Kidney (tissue), 14 donors: ENCODE measurements around the gene RUNX1. TPM values are rescaled to one million over a fixed set of nuclear protein-coding genes. Genes with fewer than 3 reads are reported as not detected.

Experiments
- DNase-seq, 5 donors: peaks; one replicate each; pipeline ENCODE4 v3.0.0-alpha.2; 2013 to 2020
- FAIRE-seq: peaks from 2 replicates; lab custom pipeline; 2012; peaks lifted over from hg19 to GRCh38; lab: Jason Lieb, UNC
- H3K27ac ChIP-seq, 2 donors: one replicate each; pipeline ENCODE4 v1.7.0; 2013; ENCODE audit warnings: low read depth in 2 of 2, low read length in 2 of 2, inconsistent platforms in 1 of 2
- H3K27me3 ChIP-seq: one replicate; pipeline ENCODE4 v1.7.1; 2013; ENCODE audit warnings: low read length, inconsistent platforms; ENCODE audit not compliant: control insufficient read depth, insufficient read depth
- H3K36me3 ChIP-seq, 3 donors: one replicate each; pipeline versions ENCODE4 v1.7.0 to v1.7.1; 2013; ENCODE audit warnings: low read length in 3 of 3, control low read depth in 1 of 3, inconsistent platforms in 1 of 3; ENCODE audit not compliant: insufficient read depth in 3 of 3, control insufficient read depth in 2 of 3
- H3K4me1 ChIP-seq, 3 donors: one replicate each; pipeline versions ENCODE4 v1.7.0 to v1.7.1; 2013; ENCODE audit warnings: low read length in 3 of 3, inconsistent platforms in 1 of 3, low read depth in 1 of 3; ENCODE audit not compliant: control insufficient read depth in 2 of 3, insufficient read depth in 2 of 3
- H3K4me3 ChIP-seq, 3 donors: one replicate each; pipeline versions ENCODE4 v1.7.0 to v1.8.1; 2013; ENCODE audit warnings: low read length in 3 of 3, control low read depth in 1 of 3, inconsistent platforms in 1 of 3
- H3K9ac ChIP-seq, 3 donors: one replicate each; pipeline versions ENCODE4 v1.7.0 to v1.7.1; 2013; ENCODE audit warnings: low read length in 3 of 3, control low read depth in 1 of 3, inconsistent platforms in 1 of 3
- H3K9me3 ChIP-seq, 3 donors: one replicate each; pipeline versions ENCODE4 v1.7.0 to v1.7.1; 2013; ENCODE audit warnings: low read length in 3 of 3, control low read depth in 1 of 3, inconsistent platforms in 1 of 3; ENCODE audit not compliant: control insufficient read depth in 2 of 3, insufficient read depth in 1 of 3
- intact Hi-C: fragments of 100-400 bp; cut with DNase I; formaldehyde crosslinking; loops from one replicate; pipeline ENCODE4 v1.11.1; 2022
- polyA plus RNA-seq: library from polyadenylated mRNA; stranded (reverse); fragments of 350-450 nt; fragmentation: Illumina TruSeq; extraction: RNeasy Lipid Tissue Mini Kit (QIAGEN cat#74804); gene quantifications from one replicate; pipeline ENCODE4 v1.2.3, GENCODE V29; 2014; ENCODE audit warnings: low read depth, low replicate concordance; ENCODE audit not compliant: insufficient read depth
- total RNA-seq: library from RNA; stranded (reverse); fragmentation: NEBNext Ultra II Directional; extraction: Animal tissue kit (Norgen Biotek cat#: 25700); gene quantifications from one replicate; pipeline ENCODE4 v1.2.1, GENCODE V29; 2021
- TF ChIP-seq, protein P1 (sequence below): IDR thresholded peaks from 3 replicates; pipeline ENCODE4 v1.5.1; 2012; ENCODE audit warnings: mild to moderate bottlenecking, moderate library complexity, borderline replicate concordance; ENCODE audit not compliant: insufficient read depth; ENCODE audit errors: extremely low read depth
- donor health status: control.
- donor health status: control.
- donor health status: control.
- donor health status: control.
- donor health status: control.
- donor health status: DM: yes; HTN: yes; CAD: no.
- donor health status: Normal renal cell carcinoma (clear cell type).

The RUNX1 gene
- total and polyA plus RNA-seq, 2 donors from 2014 or later, result 1.3 to 58.0 TPM

DNA sequence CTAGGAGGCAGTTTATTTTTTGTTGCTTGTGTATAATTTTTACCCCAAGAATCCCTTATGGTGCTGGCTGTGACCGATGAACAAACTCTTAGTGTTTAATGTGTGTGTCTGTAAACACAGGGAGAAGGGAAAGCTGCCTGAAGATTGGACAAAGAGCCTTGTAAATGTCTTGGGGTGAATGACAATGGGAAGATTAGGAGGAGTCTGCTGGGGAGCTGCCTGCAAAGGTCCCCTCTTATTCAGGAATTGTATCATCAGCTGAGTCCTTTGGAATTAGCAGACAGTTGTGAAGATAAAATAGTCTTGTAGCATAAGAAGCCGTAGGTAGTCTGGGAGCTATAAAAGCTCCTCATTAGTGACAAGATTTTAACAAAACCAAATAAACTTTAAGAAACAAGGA lies 88.4 kb downstream of the RUNX1 start:
- intact Hi-C loops, result no loop called here
- Histone ChIP-seq H3K36me3 (no peaks in the 10 kb centered on the region), H3K9ac (no peak overlapping the region), H3K4me1 (no peaks in the 10 kb centered on the region), H3K4me3 (no peak overlapping the region), H3K27ac (no peak overlapping the region), H3K9me3 (no peaks in the 10 kb centered on the region), H3K27me3 (no peaks in the 10 kb centered on the region)
- DNase-seq (no peak), FAIRE-seq (no peak)
- TF ChIP-seq, protein P1, sequence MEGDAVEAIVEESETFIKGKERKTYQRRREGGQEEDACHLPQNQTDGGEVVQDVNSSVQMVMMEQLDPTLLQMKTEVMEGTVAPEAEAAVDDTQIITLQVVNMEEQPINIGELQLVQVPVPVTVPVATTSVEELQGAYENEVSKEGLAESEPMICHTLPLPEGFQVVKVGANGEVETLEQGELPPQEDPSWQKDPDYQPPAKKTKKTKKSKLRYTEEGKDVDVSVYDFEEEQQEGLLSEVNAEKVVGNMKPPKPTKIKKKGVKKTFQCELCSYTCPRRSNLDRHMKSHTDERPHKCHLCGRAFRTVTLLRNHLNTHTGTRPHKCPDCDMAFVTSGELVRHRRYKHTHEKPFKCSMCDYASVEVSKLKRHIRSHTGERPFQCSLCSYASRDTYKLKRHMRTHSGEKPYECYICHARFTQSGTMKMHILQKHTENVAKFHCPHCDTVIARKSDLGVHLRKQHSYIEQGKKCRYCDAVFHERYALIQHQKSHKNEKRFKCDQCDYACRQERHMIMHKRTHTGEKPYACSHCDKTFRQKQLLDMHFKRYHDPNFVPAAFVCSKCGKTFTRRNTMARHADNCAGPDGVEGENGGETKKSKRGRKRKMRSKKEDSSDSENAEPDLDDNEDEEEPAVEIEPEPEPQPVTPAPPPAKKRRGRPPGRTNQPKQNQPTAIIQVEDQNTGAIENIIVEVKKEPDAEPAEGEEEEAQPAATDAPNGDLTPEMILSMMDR, result no peak

DNA sequence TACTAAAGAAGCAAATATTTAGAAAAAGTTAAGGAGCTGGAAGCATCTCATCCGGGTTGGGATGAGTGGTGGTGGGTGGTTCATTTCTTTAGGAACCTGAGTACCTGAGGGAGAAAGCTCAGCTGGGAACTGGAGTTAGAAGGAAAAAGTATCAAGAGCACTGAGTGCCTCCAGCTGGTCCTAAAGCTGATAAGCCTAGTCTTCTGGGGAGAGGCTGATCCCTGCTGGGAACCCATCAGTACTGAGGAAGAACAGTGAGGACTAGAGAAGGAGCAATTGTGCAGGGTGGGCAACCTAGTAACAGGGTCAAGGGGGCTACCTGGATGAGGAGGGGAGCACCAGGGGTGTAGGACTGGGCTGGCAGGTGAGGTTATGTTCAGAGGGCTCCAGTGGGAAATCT lies 89.5 kb downstream of the RUNX1 start:
- Histone ChIP-seq H3K27ac (no peak overlapping the region), H3K9me3 (no peaks in the 10 kb centered on the region), H3K27me3 (no peaks in the 10 kb centered on the region), H3K4me3 (no peak overlapping the region), H3K9ac (no peak overlapping the region), H3K4me1 (no peaks in the 10 kb centered on the region), H3K36me3 (no peaks in the 10 kb centered on the region)
- intact Hi-C loops, result no loop called here
- FAIRE-seq (no peak), DNase-seq (no peak)
- TF ChIP-seq, protein P1, result no peak

DNA sequence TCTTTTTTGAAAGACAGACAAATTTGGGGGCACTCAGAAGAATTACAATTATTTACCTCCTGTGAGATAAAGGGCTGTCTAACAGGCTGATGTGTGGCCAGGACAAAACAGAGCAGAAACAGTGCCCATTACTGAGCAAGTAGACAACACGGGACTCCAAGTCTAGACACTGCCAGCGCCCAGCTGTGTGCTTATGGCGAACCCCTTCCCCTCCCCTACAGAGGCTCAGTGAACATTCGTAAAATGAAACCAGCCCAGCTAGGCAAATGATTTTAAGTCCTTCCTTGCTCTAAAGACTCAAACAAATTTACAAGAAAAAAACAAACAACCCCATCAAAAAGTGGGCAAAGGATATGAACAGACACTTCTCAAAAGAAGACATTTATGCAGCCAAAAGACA lies 91.1 kb downstream of the RUNX1 start:
- H3K27ac ChIP-seq, result no peak overlapping the region
- DNase-seq (no peak), FAIRE-seq (no peak)
- intact Hi-C loops, result no loop called here
- no peaks in the 10 kb centered on the region for H3K27me3 ChIP-seq
- TF ChIP-seq, protein P1, result no peak
- no peaks in the 10 kb centered on the region for H3K4me1 ChIP-seq
- no peaks in the 10 kb centered on the region for H3K9me3 ChIP-seq
- H3K9ac ChIP-seq, result no peak overlapping the region
- no peak overlapping the region for H3K4me3 ChIP-seq
- H3K36me3 ChIP-seq, result no peaks in the 10 kb centered on the region
